ENCODE results near the gene GSG1L2. TPM values are rescaled to one million over a fixed set of nuclear protein-coding genes. Genes with fewer than 3 reads are reported as not detected.

The GSG1L2 gene
- total RNA-seq, 1 donor from 2014 or later, result not detected

DNA sequence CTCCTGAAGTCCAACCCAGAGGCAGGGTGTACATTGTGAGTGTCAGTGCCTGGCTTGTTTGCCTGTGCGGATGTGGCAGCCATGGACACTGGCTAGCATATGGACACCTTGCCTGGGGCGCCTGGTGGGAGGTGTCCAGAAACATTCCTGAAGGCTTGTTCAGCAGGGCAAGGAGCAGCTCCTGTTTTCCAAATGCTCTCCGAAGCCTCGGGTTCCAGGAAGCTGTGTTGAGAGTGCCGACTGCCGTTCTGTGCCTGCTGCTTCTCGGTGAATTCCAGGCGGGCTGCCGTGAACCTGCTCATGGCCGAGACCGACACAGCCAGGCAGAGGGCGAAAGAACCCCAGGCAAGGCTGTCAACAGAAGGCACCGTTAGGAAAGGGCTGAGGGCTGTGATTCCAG lies 19.6 kb downstream of the GSG1L2 start:
- TF ChIP-seq, protein P1, sequence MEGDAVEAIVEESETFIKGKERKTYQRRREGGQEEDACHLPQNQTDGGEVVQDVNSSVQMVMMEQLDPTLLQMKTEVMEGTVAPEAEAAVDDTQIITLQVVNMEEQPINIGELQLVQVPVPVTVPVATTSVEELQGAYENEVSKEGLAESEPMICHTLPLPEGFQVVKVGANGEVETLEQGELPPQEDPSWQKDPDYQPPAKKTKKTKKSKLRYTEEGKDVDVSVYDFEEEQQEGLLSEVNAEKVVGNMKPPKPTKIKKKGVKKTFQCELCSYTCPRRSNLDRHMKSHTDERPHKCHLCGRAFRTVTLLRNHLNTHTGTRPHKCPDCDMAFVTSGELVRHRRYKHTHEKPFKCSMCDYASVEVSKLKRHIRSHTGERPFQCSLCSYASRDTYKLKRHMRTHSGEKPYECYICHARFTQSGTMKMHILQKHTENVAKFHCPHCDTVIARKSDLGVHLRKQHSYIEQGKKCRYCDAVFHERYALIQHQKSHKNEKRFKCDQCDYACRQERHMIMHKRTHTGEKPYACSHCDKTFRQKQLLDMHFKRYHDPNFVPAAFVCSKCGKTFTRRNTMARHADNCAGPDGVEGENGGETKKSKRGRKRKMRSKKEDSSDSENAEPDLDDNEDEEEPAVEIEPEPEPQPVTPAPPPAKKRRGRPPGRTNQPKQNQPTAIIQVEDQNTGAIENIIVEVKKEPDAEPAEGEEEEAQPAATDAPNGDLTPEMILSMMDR (IDR thresholded peaks at IDR 0.05), result no peak
- Histone ChIP-seq H3K27me3 (no peaks in the 10 kb centered on the region), H3K27ac (no peak overlapping the region), H3K36me3 (no peaks in the 10 kb centered on the region), H3K9me3 (no peaks in the 10 kb centered on the region), H3K4me1 (no peaks in the 10 kb centered on the region), H3K4me3 (no peak overlapping the region)
- ATAC-seq, result no peak
- DNase-seq, result no peak
- intact Hi-C loops (cut with DNase I), result no loop called here

DNA sequence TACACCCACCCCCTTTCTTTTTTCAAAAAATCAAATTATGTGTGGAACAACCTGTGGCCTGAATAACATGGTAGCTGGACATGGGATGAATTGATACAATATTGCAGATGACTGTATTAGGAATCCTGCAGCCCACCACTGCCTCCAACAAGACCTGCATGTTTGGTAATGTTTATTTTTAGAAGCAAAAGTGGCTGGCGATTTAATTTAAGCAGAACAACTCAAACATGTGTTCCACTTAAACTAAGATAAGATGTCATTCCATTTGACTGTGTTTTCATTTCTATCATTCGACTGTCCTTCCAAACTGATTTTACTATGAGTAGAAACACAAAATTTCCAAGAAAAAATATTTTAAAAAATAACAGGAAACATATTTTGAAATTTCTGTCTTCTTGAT lies 20.4 kb downstream of the GSG1L2 start:
- ATAC-seq, result no peak
- TF ChIP-seq, protein P1 (IDR thresholded peaks at IDR 0.05), result no peak
- intact Hi-C loops (cut with DNase I), result no loop called here
- no peaks in the 10 kb centered on the region for H3K36me3 ChIP-seq
- no peak overlapping the region for H3K27ac ChIP-seq
- H3K27me3 ChIP-seq, result no peaks in the 10 kb centered on the region
- no peak for DNase-seq
- no peaks in the 10 kb centered on the region for H3K4me1 ChIP-seq
- H3K4me3 ChIP-seq, result no peak overlapping the region
- H3K9me3 ChIP-seq, result no peaks in the 10 kb centered on the region

DNA sequence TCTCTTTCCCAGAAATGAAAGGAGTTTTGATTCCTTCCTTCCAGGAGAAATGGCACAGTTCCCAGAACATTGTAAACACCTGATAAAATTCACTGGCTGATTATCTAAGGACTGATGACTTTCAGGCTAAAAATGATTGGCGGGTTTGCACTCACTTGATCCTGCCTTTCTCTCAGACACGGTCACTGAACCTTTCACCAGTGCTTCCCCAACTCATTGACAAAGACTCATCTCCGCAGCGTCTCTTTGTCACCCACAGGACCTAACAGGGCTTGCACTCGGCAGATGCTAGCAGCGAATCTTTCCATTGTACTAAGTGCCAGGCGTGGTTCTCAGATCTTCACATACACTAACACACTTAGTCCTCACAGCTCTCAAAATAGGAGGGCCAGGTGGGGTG lies 23.2 kb downstream of the GSG1L2 start:
- no peak for DNase-seq

DNA sequence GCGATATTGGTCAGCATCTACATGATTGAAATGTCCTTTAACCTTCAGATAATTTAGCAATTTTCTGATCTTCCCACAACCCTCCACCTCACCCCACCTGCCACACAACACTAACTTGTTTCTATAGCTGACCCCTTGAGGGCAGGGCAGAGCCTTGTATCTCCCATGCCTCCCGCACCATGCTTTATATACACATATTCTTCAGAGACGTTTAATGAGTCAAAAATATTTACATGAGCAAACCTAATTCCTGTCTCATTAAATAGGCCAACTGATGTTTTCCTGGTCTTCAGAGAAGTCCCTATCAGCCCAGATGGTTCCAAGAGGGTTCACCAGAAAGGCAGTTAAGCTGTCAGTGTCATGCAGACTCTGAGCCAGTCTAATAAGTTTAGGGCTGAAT lies 23.9 kb downstream of the GSG1L2 start:
- Histone ChIP-seq H3K4me3 (no peak overlapping the region), H3K9me3 (no peaks in the 10 kb centered on the region), H3K27ac (no peak overlapping the region), H3K36me3 (no peaks in the 10 kb centered on the region), H3K4me1 (no peaks in the 10 kb centered on the region), H3K27me3 (no peaks in the 10 kb centered on the region)
- no peak for ATAC-seq
- TF ChIP-seq, protein P1 (IDR thresholded peaks at IDR 0.05), result no peak
- intact Hi-C loops (cut with DNase I), result no loop called here
- no peak for DNase-seq

More for the DNA sequence above, 23.2 kb downstream of the GSG1L2 start:
- no peak overlapping the region for H3K4me3 ChIP-seq
- TF ChIP-seq, protein P1 (IDR thresholded peaks at IDR 0.05), result no peak
- H3K4me1 ChIP-seq, result no peaks in the 10 kb centered on the region
- intact Hi-C loops (cut with DNase I), result no loop called here
- ATAC-seq, result no peak
- H3K27ac ChIP-seq, result no peak overlapping the region
- no peaks in the 10 kb centered on the region for H3K36me3 ChIP-seq
- H3K9me3 ChIP-seq, result no peaks in the 10 kb centered on the region
- H3K27me3 ChIP-seq, result no peaks in the 10 kb centered on the region

DNA sequence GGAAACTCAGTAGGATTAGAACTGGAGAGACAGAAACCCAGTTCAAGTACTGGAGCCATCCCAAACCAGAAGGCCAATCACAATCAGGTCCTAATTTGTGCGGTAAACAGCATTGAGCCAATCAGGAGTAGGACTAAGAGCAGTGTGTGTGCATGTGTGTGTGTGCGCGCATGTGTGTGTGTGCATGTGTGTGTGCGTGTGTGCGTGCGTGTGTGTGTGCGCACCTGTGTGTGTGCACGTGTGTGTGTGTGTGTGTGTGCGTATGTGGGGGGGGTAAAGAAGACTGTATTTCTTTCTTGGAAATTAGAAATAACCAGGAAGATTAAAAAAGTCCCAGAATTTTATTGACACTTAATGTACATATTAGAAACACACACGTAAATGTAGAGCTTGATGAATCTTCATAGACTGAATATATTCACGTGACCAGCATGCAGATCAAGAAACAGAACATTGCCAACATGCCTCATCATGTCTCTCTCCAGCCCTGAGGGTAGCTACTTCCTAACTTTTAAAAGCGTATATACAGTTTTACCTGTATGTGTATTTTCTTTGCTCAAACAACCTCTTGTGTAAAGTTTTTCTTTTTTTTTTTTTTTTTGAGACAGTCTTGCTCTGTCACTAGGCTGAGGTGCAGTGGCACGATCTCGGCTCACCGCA lies 29.6 kb downstream of the GSG1L2 start:
- Histone ChIP-seq H3K9me3 (no peaks in the 10 kb centered on the region), H3K27me3 (no peaks in the 10 kb centered on the region), H3K4me1 (no peaks in the 10 kb centered on the region), H3K27ac (no peak overlapping the region), H3K4me3 (no peak overlapping the region), H3K36me3 (no peaks in the 10 kb centered on the region)
- intact Hi-C loops (cut with DNase I), result no loop called here
- ATAC-seq, result no peak
- DNase-seq, result no peak
- TF ChIP-seq, protein P1 (IDR thresholded peaks at IDR 0.05), result no peak
